ENCODE results near the gene GLCCI1.

Gene GLCCI1

GRCh38 chr7:7968544-7969305, at the start of gene GLCCI1:
Gene GLCCI1 (plus strand): TSS chr7:7968796. CDS start chr7:7969351, 555 bp downstream.
- peak; percentile 97 for DNase-seq

- no peak for DNase-seq
These were observed 49.1 kb upstream of the GLCCI1 start for GRCh38 chr7:7919449-7919945.

- no peak for DNase-seq
These were observed 48.5 kb upstream of the GLCCI1 start for GRCh38 chr7:7920056-7920455.

GRCh38 chr7:7920481-7920880, 48.1 kb upstream of the GLCCI1 start:
- peak; percentile 94 for DNase-seq

GRCh38 chr7:7921830-7922229, 46.8 kb upstream of the GLCCI1 start:
- DNase-seq: no peak

GRCh38 chr7:7922684-7923385, 45.8 kb upstream of the GLCCI1 start:
- DNase-seq: peak; percentile 52

- DNase-seq: no peak
These were observed 44.8 kb upstream of the GLCCI1 start for GRCh38 chr7:7923818-7924217.

- DNase-seq: no peak
These were observed 44.3 kb upstream of the GLCCI1 start for GRCh38 chr7:7924303-7924702.

- no peak for DNase-seq
These were observed 37.0 kb upstream of the GLCCI1 start for GRCh38 chr7:7931626-7932025.

- DNase-seq: no peak
These were observed 36.0 kb upstream of the GLCCI1 start for GRCh38 chr7:7932553-7932952.

- DNase-seq: no peak
These were observed 34.6 kb upstream of the GLCCI1 start for GRCh38 chr7:7933915-7934526.

GRCh38 chr7:7934945-7935344, 33.7 kb upstream of the GLCCI1 start:
- DNase-seq: no peak

GRCh38 chr7:7938471-7938870, 30.1 kb upstream of the GLCCI1 start:
- no peak for DNase-seq

- DNase-seq: no peak
These were observed 24.6 kb upstream of the GLCCI1 start for GRCh38 chr7:7943951-7944350.

- DNase-seq: no peak
These were observed 23.8 kb upstream of the GLCCI1 start for GRCh38 chr7:7944619-7945282.

GRCh38 chr7:7946486-7946885, 22.1 kb upstream of the GLCCI1 start:
- DNase-seq: no peak

- no peak for DNase-seq
These were observed 20.4 kb upstream of the GLCCI1 start for GRCh38 chr7:7948232-7948631.

GRCh38 chr7:7953806-7954205, 14.8 kb upstream of the GLCCI1 start:
- DNase-seq: no peak

GRCh38 chr7:7956531-7957128, 12.0 kb upstream of the GLCCI1 start:
- DNase-seq: no peak

GRCh38 chr7:7957513-7957912, 11.1 kb upstream of the GLCCI1 start:
- DNase-seq: no peak

GRCh38 chr7:7959979-7960670, 8.5 kb upstream of the GLCCI1 start:
- DNase-seq: no peak

- no peak for DNase-seq
These were observed 5.7 kb upstream of the GLCCI1 start for GRCh38 chr7:7962851-7963250.
